Measurements from ENCODE around the gene ZBTB20.

The ZBTB20 gene

DNA sequence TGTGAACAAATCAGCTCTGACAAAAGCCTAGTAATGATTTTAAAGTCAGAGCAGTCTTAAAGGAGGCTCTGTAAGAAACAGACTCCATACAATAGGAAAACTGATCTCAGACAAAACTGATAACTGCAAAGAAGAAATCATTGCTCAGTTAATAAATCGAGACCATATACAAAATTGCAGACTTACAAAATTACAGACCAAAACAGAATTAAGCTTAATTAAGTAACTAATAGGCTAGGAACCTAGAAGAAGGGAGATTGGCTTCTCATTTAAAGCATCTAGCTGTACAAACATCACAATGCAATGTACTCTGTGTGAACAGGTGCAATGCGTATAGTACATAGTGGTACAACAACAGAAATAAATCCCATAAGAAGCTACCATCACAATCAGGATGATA lies 46.3 kb downstream of the ZBTB20 start:
- POLR2A ChIA-PET (ENCODE audit: low non-redundant PET), result no interaction called here
- TF ChIP-seq, protein P1, sequence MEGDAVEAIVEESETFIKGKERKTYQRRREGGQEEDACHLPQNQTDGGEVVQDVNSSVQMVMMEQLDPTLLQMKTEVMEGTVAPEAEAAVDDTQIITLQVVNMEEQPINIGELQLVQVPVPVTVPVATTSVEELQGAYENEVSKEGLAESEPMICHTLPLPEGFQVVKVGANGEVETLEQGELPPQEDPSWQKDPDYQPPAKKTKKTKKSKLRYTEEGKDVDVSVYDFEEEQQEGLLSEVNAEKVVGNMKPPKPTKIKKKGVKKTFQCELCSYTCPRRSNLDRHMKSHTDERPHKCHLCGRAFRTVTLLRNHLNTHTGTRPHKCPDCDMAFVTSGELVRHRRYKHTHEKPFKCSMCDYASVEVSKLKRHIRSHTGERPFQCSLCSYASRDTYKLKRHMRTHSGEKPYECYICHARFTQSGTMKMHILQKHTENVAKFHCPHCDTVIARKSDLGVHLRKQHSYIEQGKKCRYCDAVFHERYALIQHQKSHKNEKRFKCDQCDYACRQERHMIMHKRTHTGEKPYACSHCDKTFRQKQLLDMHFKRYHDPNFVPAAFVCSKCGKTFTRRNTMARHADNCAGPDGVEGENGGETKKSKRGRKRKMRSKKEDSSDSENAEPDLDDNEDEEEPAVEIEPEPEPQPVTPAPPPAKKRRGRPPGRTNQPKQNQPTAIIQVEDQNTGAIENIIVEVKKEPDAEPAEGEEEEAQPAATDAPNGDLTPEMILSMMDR (conservative IDR thresholded peaks at IDR 0.05; ENCODE audit: low read depth), result no peak
- no peak for DNase-seq (ENCODE audit: low spot score)
- CTCF ChIA-PET, result interaction anchor here (0.5 to 0.7 kb wide), 2 partner anchors 19 to 1231 kb away, joined by 3 read pairs; no protein-coding TSS in a partner anchor
- H3K27ac ChIP-seq, result no peak overlapping the region

DNA sequence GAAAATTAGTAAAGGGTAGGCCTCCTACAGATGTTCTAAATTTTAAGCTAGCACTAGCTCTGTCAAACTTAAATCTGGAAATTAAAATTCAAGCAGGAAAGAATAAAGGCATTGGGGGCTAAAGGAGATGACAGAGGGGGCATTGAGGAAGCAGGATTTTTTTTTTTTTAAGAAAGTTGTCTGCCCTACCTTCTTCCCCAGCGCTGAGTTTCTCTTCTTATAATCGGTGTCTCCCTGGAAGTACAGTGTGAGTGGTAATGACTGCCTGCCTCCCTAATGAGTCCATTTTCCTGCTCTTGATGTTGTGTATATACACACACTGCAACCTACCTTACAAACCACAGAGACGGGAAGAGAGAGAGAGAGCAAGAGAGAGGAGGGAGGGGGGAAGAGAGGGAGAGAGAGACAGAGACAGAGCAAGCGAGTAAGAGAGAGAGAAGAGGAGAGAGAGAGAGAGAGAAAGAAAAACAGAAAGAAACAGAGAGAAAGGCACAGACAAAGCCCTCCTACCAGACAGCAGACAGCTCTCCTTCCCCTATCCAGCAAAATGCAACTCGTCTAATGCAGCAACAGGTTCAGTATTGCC lies 47.0 kb downstream of the ZBTB20 start:
- DNase-seq (ENCODE audit: low spot score), result no peak
- CTCF ChIA-PET, result interaction anchor here (0.7 kb wide), 1 partner anchor 19 kb away, joined by 3 read pairs; no protein-coding TSS in a partner anchor
- H3K27ac ChIP-seq, result no peak overlapping the region
- TF ChIP-seq, protein P1 (conservative IDR thresholded peaks at IDR 0.05; ENCODE audit: low read depth), result no peak
- POLR2A ChIA-PET (ENCODE audit: low non-redundant PET), result no interaction called here

DNA sequence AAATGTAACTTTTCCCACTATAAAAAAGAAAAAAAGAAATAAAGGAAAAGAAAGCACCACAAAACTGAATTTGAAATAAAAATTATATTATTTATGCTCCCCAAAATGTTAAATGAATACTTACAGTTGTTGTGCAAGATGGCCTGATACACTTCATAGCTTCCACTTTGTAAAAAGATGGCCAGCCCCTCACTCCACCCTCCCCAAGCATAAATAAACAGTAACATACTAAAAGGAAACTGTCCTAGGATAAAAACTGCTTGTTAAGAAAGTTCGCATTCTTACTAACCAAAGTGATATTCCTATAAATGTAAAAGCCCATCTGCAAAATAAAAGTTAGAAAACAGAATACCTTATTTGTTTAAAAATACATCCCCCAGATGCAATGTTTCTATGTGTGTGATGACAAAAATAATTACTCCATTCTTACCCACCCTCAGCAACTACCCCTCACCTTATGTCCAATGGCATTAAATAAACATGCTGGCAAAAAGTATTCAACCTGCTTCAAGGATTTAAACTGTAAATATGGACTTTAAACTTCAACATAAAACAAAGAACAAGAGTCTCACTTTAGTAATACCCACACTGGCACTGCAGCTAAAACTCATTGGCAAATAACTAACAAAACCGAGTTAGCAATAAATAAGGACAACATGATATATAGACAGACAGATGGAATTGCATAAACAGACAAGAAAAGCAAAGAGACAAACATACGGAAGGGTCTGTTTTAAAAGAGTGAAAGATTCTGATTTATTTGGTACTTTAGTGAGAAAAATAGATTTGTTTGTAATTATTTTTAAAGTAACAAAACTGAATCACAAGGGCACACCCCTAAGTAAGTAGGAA lies 47.7 kb downstream of the ZBTB20 start:
- TF ChIP-seq, protein P1 (conservative IDR thresholded peaks at IDR 0.05; ENCODE audit: low read depth), result no peak
- ChIA-PET CTCF (no interaction called here), POLR2A (ENCODE audit: low non-redundant PET) (no interaction called here)
- DNase-seq (ENCODE audit: low spot score), result no peak
- H3K27ac ChIP-seq, result no peak overlapping the region

DNA sequence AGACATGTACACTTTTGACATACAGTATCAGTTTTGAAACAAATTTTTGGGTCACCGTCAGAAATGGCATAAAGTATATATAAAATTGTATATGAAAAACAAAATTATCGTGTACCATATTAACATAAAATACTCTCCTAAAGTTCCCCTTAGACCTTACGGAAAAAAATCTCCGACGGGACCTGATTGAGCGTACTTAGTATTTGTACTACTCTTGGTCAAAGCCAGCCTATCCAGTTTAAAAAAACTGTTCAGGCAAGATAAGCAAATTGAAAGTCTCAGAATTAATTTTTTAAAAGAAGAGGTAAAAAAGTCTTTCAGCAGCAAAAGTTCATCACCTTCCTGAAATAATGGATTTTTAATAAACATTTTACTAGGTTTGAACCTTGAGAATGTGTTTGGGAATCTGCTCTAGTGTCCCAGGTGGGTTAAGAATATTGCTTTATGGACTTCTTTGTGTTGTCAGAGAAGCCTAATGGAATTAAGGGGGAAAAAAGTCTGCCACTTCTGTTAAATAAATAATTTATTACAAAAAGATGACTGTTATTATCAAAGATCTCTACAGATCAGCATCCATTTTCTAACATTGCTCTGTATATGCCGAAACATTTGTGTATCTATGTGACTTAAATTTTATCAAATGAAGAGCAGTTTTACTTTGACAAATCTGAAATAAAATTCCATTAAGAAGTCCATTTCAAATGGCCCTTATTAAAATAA lies 48.6 kb downstream of the ZBTB20 start:
- no peak overlapping the region for H3K27ac ChIP-seq
- POLR2A ChIA-PET (ENCODE audit: low non-redundant PET), result no interaction called here

DNA sequence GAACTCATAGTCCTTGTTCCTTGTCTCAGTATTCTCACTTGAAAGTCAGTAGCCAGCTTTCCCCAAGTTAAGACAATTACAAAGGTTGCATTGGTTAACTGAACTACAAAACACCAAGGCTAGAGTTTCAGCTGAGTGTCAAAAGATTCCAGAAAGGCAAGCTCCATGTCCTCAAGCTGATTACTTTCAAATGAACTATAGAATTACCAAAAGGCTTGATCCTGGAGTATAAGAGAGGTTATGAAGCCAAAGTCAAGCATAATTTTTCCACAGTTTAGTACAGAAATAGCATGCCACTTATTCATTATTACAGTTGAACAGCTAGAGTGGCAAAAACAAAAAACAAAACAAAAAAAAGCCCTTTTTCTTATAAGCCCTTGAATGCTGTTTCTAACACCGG lies 51.9 kb downstream of the ZBTB20 start:
- H3K27ac ChIP-seq, result no peak overlapping the region
- TF ChIP-seq, protein P1 (conservative IDR thresholded peaks at IDR 0.05; ENCODE audit: low read depth), result no peak
- ChIA-PET POLR2A (ENCODE audit: low non-redundant PET) (no interaction called here), CTCF (interaction anchor here (0.8 kb wide), 1 partner anchor 173 kb away, joined by 3 read pairs; no protein-coding TSS in a partner anchor)
- DNase-seq (ENCODE audit: low spot score), result no peak

More for the DNA sequence above, 48.6 kb downstream of the ZBTB20 start:
- TF ChIP-seq, protein P1 (conservative IDR thresholded peaks at IDR 0.05; ENCODE audit: low read depth), result no peak
- DNase-seq (ENCODE audit: low spot score), result no peak
- CTCF ChIA-PET, result no interaction called here

DNA sequence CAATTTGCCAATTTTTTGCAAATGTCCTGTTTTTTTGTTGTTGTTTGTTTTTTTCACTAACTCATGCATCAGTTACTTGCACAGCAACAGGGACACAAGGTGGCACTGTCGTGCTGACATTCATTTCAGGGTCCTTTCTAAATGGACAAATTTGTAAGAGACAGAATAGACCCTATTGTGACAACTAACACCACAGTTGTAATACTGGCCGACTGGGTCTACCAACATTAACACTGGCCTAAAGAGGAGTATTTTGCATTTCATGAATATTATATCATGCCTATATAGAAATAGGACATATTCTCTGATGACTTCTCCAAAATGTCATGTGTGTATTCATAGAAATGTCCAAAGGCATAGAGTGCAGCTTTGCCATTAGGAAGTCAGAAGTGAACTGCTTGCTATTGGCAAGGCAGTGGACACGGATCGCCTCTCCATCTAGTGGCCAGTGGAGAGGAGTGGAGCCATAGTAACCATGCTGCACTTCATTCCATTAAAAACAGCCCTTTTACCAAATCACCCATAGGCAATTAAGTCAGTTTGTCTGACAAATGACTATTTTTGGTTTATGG lies 54.8 kb downstream of the ZBTB20 start:
- H3K27ac ChIP-seq, result no peak overlapping the region
- TF ChIP-seq, protein P1 (conservative IDR thresholded peaks at IDR 0.05; ENCODE audit: low read depth), result peak; percentile 63
- peak; percentile 25 for DNase-seq (ENCODE audit: low spot score)
- POLR2A ChIA-PET (ENCODE audit: low non-redundant PET), result no interaction called here
- CTCF ChIA-PET, result interaction anchor here (0.6 to 2.0 kb wide), 6 partner anchors 34 to 723 kb away, joined by 3 to 6 read pairs (median 4); no protein-coding TSS in a partner anchor

Data from RWPE1 (cell line).